Dermis lymphatic vessel endothelial cell (primary cell): Measurements from ENCODE around the gene TCERG1L. TPM values are rescaled to one million over a fixed set of nuclear protein-coding genes. Genes with fewer than 3 reads are reported as not detected.

ENCODE experiments used
- total RNA-seq: library from RNA; depleted of rRNA; stranded (reverse); fragments of >200 nt; gene quantifications from 2 replicates; pipeline ENCODE4 v1.2.1, GENCODE V29; 2014

TCERG1L gene
- not detected in 2 replicates for total RNA-seq

DNA sequence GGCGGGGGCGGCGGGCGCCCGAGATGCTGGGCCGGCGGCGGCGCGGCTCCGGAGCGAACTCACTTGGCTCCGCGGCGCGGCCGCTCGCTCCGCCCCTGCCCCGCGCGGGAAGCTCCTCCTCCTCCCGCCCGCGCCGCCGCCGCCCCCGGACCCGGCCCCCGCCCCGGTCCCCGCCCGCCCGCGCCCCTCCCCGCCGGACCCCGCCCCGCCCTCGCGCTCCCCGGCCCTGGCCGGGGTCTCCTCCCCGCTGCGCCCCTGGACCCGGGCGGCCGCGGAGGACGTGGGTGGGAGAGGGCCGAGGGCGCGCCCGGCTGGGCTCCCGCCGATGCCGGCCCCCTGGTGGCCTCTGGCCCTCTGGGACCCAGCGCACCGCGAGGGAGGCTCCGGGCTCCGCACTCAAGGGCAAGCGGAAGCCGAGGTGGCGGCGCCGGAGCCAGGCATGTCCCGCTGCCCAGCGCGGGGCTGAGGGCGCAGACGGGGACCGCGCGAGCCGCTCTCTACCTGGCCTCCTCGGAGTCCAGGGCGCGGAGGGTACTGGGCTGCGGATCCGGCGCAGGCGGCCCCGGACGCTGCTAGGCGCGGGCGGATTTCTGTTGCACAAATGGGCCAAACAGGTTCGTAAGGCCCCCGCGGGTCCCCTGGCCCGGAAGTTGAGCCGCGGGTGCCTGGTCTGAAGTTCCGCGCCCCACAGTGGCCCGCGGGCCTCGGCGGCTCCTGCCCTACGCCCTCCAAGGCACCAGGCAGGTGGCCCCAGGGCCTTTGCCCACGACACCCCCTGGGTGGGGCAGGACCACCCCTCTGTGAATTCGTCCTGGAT lies at the start of gene TCERG1L:
Gene TCERG1L (minus strand): TSS at position 61 of the 817 bp plus-strand sequence. CDS start 86 bp downstream, outside the sequence.

